ENCODE results near the gene MRPS30. TPM values are rescaled to one million over a fixed set of nuclear protein-coding genes. Genes with fewer than 3 reads are reported as not detected.
A peak's percentile ranks its signal among the peaks of the same experiment; 100 is the strongest.

Gene MRPS30
- total and polyA plus RNA-seq, 9 donors = 18.2 to 55.7 (median 47.2) TPM

DNA sequence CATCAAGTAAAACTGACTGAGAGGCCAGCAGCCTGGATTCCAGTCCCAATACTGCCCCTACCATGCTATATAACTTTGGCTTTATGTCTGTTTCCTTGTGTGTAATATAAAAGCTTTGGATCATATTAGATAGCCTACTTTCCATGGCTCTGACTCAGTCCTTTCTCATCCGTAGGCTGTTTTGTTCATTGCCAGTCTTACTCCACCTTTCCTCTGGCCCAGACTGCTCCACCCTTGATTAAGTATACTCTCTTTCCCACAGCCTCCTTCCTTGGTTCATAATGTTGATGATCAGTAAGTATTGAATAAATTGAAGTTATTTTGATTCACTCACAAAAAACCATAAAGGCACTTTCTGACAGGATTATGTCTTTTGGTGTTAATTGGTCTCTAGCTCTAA lies 1.5 kb upstream of the MRPS30 start:
- Histone ChIP-seq H3K27ac (no peak overlapping the region), H3K4me1 (ENCODE audit: insufficient read depth) (peaks cover 4% of the 10 kb centered on the region), H3K36me3 (no peaks in the 10 kb centered on the region), H3K9me3 (no peaks in the 10 kb centered on the region), H3K4me3 (no peak overlapping the region), H3K27me3 (no peaks in the 10 kb centered on the region)
- intact Hi-C loops (cut with DNase I) = no loop called here
- DNase-seq = no peak
- TF ChIP-seq, protein P1, sequence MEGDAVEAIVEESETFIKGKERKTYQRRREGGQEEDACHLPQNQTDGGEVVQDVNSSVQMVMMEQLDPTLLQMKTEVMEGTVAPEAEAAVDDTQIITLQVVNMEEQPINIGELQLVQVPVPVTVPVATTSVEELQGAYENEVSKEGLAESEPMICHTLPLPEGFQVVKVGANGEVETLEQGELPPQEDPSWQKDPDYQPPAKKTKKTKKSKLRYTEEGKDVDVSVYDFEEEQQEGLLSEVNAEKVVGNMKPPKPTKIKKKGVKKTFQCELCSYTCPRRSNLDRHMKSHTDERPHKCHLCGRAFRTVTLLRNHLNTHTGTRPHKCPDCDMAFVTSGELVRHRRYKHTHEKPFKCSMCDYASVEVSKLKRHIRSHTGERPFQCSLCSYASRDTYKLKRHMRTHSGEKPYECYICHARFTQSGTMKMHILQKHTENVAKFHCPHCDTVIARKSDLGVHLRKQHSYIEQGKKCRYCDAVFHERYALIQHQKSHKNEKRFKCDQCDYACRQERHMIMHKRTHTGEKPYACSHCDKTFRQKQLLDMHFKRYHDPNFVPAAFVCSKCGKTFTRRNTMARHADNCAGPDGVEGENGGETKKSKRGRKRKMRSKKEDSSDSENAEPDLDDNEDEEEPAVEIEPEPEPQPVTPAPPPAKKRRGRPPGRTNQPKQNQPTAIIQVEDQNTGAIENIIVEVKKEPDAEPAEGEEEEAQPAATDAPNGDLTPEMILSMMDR (IDR thresholded peaks at IDR 0.05) = no peak
- no peak for TF ChIP-seq EP300 (IDR thresholded peaks at IDR 0.05)
- no peak for TF ChIP-seq POLR2A (IDR thresholded peaks at IDR 0.05)
- WGBS, 3 donors = 64 to 81% (median 73%) methylated on average over 1 of the region's 1 CpG

DNA sequence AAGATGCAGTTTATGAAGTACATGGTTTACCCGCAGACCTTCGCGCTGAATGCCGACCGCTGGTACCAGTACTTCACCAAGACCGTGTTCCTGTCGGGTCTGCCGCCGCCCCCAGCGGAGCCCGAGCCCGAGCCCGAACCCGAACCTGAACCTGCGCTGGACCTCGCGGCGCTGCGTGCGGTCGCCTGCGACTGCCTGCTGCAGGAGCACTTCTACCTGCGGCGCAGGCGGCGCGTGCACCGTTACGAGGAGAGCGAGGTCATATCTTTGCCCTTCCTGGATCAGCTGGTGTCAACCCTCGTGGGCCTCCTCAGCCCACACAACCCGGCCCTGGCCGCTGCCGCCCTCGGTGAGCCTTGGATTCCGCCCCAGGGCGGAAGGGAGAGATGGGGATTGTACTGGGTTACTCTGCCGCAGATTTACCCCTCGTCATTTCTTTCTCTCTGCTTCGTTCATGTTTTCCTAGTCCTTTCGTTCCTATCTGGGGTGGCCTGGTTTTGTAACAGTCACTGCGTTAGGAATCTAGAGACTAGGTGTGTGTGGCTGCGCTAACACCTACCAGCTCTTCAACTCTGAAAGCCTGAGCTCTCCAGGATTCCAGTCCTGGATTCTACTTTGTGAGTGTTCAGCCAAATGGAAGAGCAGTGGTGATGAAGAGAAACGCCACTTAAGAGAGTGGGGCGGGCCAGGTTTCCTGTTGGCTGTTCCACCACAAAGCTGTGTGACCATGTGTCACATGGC lies 638 bp downstream of the MRPS30 start:
- Histone ChIP-seq H3K4me3 (peak overlapping the region; percentile 87), H3K4me1 (ENCODE audit: insufficient read depth) (peaks cover 4% of the 10 kb centered on the region), H3K9me3 (no peaks in the 10 kb centered on the region), H3K36me3 (no peaks in the 10 kb centered on the region), H3K27me3 (no peaks in the 10 kb centered on the region), H3K27ac (peak overlapping the region; percentile 50 to 86)
- intact Hi-C loops (cut with DNase I) = no loop called here
- peak; percentile 23 to 52 (median 35) for DNase-seq
- WGBS, 3 donors = 0 to 1% (median 0%) methylated on average over 33 to 45 of the region's 45 CpGs
- TF ChIP-seq EP300 (IDR thresholded peaks at IDR 0.05) (no peak), POLR2A (IDR thresholded peaks at IDR 0.05) (no peak)
- TF ChIP-seq, protein P1 (IDR thresholded peaks at IDR 0.05) = no peak

DNA sequence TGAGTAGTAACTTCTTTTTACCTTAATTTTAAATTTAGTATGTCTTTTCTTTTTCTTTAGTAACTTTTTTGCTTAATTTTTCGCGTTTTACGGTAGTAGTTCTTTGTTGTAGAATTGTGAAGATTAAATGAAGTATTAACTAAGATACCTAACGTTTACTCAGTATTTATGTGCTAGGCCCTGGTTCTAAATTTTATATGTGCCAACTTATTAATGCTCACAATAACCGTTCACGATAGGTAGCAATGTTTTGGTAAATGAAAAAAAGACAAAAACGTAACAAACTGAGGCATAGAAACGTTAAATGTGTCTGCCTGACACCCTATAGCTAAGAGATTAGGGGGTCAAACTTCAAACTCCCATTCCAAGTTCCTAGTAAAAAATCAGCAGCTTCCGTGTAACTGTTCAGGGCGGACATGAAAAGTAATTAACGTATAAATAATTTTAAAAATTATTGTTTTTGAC lies 1.2 kb downstream of the MRPS30 start:
- Histone ChIP-seq H3K4me3 (peak overlapping the region; percentile 87), H3K4me1 (ENCODE audit: insufficient read depth) (peaks cover 4% of the 10 kb centered on the region), H3K9me3 (no peaks in the 10 kb centered on the region), H3K27ac (peak overlapping the region in 1 of 2 donors; percentile 86), H3K36me3 (no peaks in the 10 kb centered on the region), H3K27me3 (no peaks in the 10 kb centered on the region)
- TF ChIP-seq, protein P1 (IDR thresholded peaks at IDR 0.05) = no peak
- TF ChIP-seq POLR2A (IDR thresholded peaks at IDR 0.05) (no peak), EP300 (IDR thresholded peaks at IDR 0.05) (no peak)
- no peak for DNase-seq
- intact Hi-C loops (cut with DNase I) = no loop called here
- 15% methylated on average over 11 of the region's 11 CpGs for WGBS, 3 donors

DNA sequence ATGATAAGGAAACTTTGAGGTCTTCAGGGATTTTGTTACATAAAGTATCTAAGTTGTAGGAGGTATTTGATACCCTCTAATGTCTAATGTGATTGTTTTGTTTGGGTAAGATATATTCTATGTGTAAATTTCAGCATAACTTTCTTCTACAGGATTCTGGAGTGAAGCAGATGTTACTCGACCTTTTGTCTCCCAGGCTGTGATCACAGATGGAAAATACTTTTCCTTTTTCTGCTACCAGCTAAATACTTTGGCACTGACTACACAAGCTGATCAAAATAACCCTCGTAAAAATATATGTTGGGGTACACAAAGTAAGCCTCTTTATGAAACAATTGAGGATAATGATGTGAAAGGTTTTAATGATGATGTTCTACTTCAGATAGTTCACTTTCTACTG lies 6.0 kb downstream of the MRPS30 start:
- Histone ChIP-seq H3K4me1 (ENCODE audit: insufficient read depth) (peaks cover 4% of the 10 kb centered on the region), H3K27ac (no peak overlapping the region), H3K27me3 (no peaks in the 10 kb centered on the region), H3K36me3 (no peaks in the 10 kb centered on the region), H3K9me3 (no peaks in the 10 kb centered on the region), H3K4me3 (no peak overlapping the region)
- intact Hi-C loops (cut with DNase I) = no loop called here
- no peak for DNase-seq
- WGBS, 3 donors = 59 to 75% (median 60%) methylated on average over 2 of the region's 2 CpGs
- no peak for TF ChIP-seq POLR2A (IDR thresholded peaks at IDR 0.05)
- TF ChIP-seq, protein P1 (IDR thresholded peaks at IDR 0.05) = no peak
- no peak for TF ChIP-seq EP300 (IDR thresholded peaks at IDR 0.05)

All from ovary (tissue), 9 donors.